ENCODE measurements around the gene NHERF1.

NHERF1 gene

DNA sequence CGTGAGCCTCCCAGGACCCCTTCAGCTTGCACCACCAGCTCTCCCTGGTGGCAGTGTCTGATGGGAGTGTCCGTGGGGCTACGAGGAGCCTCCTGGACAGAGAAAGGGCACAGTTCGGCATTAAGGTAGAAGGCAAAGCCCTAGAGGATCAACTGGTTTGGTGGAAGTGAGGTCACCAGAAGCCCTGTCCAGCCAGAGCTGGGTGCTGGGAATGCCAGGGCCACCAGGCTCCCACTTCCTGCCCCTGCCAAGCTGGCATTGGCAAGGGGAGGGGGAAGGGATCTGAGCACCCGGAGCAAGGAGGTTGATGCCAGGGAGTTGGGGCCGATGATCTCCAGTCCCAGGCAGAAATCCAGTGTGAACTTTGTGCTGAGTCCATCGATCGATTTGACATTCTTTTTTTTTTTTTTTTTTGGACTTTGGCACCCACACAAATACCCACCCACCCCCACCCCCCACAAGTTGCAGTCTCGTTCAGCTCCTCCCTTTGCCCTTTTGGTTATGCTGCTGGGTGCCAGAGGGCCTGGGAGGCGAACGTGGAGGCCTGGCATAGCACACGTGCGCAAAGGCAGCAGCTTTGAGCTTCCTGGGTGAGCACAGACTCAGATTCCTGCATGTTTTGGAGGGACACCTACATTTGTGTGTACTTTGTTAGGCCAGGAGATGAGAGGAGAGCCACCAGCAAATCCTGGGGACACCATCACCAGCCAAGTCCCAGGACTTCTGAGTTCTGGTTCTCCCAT, 2.1 kb downstream of the NHERF1 start:
- no peak for DNase-seq

DNA sequence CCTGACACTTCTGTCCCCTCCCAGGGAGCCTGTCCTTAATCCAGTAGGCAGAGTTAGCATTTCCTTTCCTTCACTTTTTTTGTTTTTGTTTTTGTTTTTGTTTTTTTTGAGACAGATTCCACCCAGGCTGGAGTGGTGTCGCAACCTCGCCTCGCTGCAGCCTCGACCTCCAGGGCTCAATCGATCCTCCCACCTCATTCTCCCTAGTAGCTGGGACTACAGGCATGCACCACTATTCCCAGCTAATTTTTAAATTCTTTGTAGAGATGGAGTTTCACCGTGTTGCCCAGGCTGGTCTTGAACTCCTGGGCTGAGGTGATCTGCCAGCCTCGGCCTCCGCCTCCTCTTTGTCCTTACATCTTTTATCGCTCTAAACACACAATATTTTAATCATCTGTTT, 4.0 kb downstream of the NHERF1 start:
- no peak for DNase-seq

- DNase-seq = no peak
Observed at GRCh38 chr17:74752822-74753401, 4.5 kb downstream of the NHERF1 start.

- DNase-seq = no peak
Observed at GRCh38 chr17:74754832-74755231, 6.4 kb downstream of the NHERF1 start.

GRCh38 chr17:74755533-74755932, 7.1 kb downstream of the NHERF1 start:
- DNase-seq = no peak

GRCh38 chr17:74756891-74757290, 8.5 kb downstream of the NHERF1 start:
- DNase-seq = no peak

GRCh38 chr17:74757502-74757901, 9.1 kb downstream of the NHERF1 start:
- DNase-seq = no peak

DNA sequence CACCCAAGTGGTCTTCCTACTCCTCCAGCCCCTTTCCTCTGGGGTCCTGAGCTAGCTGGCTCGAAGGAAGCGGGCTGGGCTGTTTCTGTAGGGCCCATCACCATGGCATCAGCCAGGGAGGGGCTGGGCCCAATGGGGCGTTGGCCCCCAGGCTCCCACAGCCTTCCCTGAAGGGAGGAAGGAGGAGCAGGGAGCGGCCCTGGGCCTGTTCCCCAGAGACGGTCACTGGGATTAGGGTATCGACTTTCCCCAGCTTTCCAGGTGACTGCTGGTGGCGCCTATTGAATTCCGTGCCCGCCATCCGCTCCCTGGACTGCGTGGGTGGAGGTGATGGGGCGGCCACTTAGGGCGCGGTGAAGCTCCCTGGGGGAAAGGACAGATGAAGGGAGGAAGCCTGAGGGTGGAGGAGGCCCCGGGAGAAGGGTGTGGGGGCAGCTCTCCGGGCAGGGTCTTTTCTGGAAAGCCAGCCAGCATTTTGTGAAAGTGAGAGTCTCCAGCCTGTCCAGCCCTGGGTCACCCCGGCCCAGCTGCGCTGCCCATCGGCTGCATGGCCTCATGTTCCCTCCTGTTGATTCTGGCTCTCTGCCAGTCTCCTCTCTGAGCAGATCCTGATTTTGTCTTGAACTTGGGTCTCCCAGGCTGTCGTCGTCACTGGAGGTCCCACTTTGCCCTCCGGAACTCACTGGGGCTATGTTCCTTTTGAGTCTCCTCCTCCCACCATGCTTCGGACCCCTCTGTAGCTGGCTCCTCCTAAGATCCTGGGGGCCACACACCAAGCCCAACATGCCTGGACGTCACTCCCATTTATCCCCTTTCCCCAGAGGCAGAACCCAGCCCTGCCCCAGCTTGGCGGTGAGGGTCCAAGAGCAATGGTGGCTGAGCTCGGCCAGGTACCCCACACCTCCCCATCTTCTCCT, 9.8 kb downstream of the NHERF1 start:
- no peak for DNase-seq

DNA sequence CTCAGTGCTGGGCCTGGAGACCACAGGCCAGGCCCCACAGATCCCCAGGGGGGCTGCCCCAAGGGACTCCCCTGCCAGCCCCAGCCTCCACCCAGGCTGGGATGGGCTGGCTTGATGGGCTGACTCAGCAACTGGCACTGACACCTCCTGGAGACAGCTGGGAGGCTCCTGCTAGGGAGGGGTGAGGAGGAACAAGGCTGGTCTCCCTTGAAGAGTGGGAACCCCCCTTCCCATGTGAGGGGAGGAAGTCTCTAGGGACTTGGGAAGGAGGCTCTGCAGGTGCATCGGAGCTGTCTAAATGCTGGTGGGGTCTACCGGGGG, 10.4 kb downstream of the NHERF1 start:
- DNase-seq = no peak

- DNase-seq = no peak
Observed at GRCh38 chr17:74759243-74759801, 10.9 kb downstream of the NHERF1 start.

- no peak for DNase-seq
Observed at GRCh38 chr17:74759941-74760340, 11.5 kb downstream of the NHERF1 start.

GRCh38 chr17:74760404-74761105, 12.1 kb downstream of the NHERF1 start:
- no peak for DNase-seq

- DNase-seq = no peak
Observed at GRCh38 chr17:74761419-74761818, 13.0 kb downstream of the NHERF1 start.

DNA sequence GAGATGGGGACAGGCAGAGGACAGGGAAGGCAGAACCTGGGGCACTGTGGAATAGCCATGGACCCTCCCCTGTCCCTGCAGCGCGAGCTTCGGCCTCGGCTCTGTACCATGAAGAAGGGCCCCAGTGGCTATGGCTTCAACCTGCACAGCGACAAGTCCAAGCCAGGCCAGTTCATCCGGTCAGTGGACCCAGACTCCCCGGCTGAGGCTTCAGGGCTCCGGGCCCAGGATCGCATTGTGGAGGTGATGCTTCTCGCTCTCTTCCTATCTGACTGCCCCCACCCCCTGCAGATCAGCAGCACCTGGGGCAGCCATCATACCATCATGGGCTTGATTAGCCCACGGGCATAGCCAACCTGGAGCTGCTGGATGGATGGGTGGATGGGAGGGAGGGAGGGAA, 13.5 kb downstream of the NHERF1 start:
- no peak for DNase-seq

DNA sequence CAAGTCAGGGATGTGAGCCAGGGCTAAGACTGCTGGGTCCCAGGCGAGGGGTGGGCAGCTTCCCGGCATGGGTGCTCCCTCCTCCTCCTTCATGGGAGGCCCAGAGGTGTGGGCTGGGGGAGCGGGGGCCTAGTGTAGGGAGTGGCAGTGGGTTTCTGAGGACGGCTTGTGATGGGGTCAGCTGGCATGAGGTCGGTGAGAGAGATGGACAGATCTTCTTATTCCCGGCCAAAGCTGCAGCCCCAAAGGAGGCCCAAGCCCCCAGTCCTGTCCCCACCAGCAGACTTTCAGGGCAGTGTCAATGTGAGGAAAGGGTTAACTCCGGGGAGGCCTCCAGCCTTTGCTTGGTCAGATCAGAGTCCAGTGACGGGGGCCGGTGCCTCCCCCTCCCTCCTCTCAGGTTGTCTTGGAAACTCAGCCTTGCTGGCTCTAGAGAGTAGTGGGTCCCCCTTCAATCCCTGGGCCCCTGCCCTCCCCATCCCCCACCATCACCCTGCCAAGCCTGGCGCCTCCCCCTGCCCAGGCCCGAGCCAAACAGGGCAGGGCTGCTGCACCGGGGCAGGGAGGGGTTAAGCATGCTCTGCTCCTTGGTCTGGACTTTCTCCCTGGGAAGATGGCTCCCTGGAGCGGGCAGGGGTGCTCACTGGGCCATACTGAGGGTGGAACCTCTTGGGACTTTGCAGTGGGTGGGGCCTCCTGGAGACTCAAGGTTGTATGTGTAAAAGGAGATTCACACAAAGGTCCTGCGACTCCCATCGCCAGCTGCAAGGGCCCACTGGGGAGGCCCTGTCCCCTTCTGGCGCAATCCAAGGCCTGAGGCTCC, 15.3 kb downstream of the NHERF1 start:
- no peak for DNase-seq

DNA sequence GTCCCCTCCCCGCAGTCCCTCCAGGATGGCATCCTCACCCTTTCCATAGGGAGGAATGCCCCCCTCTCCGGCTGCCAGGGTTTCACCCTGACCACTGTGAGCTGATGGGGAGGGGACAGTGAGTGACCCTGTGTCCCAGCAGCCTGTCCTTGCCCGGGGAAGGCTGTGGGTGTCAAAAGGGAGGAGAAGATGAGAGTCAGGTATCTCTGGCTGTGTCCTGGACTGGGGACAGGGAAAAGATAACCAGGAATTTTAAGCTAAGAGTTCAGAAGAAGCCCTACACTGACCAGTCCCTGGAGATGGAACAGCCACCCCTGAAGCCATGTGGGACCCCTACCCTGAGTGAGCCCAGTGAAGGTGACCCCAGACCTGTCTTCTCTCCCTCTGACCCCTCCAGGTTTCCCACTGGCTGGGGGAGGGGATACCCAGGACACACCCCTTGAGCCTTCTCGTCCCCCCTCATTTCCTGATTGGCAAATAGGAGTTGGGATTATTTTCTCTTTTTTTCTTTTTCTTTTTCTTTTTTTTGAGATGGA, 16.4 kb downstream of the NHERF1 start:
- DNase-seq = no peak

- no peak for DNase-seq
Observed at GRCh38 chr17:74766413-74766812, 18.0 kb downstream of the NHERF1 start.

DNA sequence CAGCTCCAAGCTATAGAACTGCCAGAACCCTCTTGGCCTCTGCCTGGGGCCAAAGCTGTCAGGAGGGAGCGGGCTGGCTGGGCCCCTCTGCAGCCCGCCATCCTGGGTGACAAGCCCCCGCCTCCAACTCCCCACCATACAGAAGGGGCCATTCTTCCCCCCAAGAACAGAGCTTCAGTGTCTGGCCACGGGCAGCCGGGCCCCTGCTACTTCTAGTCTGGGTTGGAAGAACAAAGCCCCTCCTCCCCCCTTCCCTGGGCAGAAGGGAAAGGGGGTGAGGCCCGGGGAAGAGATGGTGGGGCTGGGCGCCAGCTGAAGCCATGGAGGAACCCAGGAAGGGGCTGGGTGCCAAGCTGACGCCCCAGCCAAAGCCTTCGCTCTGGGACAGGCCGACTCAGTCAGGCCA, 18.7 kb downstream of the NHERF1 start:
- no peak for DNase-seq

- no peak for DNase-seq
Observed at GRCh38 chr17:74768069-74768762, 19.8 kb downstream of the NHERF1 start.

DNA sequence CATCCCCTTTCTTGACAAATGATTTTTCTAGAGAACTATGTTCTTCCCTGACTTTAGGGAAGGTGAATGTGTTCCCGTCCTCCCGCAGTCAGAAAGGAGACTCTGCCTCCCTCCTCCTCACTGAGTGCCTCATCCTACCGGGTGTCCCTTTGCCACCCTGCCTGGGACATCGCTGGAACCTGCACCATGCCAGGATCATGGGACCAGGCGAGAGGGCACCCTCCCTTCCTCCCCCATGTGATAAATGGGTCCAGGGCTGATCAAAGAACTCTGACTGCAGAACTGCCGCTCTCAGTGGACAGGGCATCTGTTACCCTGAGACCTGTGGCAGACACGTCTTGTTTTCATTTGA, 20.3 kb downstream of the NHERF1 start:
- DNase-seq = no peak

- no peak for DNase-seq
Observed at GRCh38 chr17:74769266-74769855, 20.9 kb downstream of the NHERF1 start.

Data from NCI-H2029 treated with DMSO at 0.1 percent for 48 hours (cell line).